Hepatocyte (in vitro differentiated cells): Measurements from ENCODE around the gene ASB2.

Source experiments
- CTCF ChIP-seq: fragments of 200-600 bp; sonication (generic); IDR thresholded peaks from 2 replicates; pipeline ENCODE4 v1.5.1; 2016; ENCODE audit warnings: antibody characterized with exemption, mild to moderate bottlenecking; ENCODE audit not compliant: poor library complexity
- EZH2 ChIP-seq: fragments of 200-600 bp; sonication (generic); IDR thresholded peaks from 2 replicates; pipeline ENCODE4 v1.6.1; 2016; ENCODE audit warnings: antibody characterized with exemption, mild to moderate bottlenecking, borderline replicate concordance
- EZH2phosphoT487 ChIP-seq: fragments of 200-600 bp; sonication (generic); IDR thresholded peaks from one replicate; pipeline ENCODE4 v1.6.1; 2018; ENCODE audit warnings: antibody characterized with exemption, mild to moderate bottlenecking, low read depth, moderate library complexity; ENCODE audit not compliant: unreplicated experiment, severe bottlenecking

GRCh38 chr14:93960774-93961438 is 15.5 kb downstream of the ASB2 start:
- TF ChIP-seq EZH2: no peak
- TF ChIP-seq CTCF: no peak
- no peak for TF ChIP-seq EZH2phosphoT487
